HEK293T (cell line): ENCODE data around the gene PTPRD.

Experiments
- ARNT ChIP-seq: fragments of 450-650 bp; IDR thresholded peaks from 2 replicates; pipeline ENCODE4 v1.6.1; 2017; ENCODE audit warnings: mild to moderate bottlenecking
- ZNF384 ChIP-seq: fragments of 450-650 bp; IDR thresholded peaks from 2 replicates; pipeline ENCODE4 v1.6.1; 2016

DNA sequence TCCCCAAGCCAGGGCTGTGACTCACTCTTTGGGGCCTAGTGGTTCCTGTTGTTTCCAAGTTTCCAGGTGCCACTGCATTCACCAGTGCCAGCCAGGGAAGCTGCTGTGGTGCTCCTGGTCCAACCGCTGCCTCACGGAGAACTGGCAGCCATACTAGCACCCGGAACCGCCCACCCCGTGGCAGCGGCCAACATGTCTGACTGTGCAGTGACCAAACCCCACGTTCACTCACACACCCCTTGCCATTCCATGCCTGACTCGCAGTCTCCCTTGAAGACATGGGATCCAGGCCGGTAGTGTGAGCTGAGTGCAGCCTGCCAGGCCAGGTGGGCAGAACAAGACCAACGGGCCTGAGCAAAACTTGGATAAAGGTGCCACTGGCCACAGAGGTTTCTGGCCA is 1968.2 kb downstream of the PTPRD start:
- TF ChIP-seq ZNF384: no peak
- no peak for TF ChIP-seq ARNT
